ENCODE data around the gene MED13L. TPM values are rescaled to one million over a fixed set of nuclear protein-coding genes. Genes with fewer than 3 reads are reported as not detected.

The MED13L gene
- total and polyA plus RNA-seq, 2 donors (not counting 3 experiments of a cell fraction or from before 2014, with no cell fraction given), result 27.4 to 93.6 TPM

GRCh38 chr12:116157845-116158267 lies 119.6 kb downstream of the MED13L start:
- peak; percentile 61 for DNase-seq (ENCODE audit: low read depth, low spot score)
- Histone ChIP-seq H3K4me2 (ENCODE audit: insufficient read depth, low read length) (no peak overlapping the region), H2AFZ (ENCODE audit: low read depth, low read length) (no peak overlapping the region), H3K9me3 (replicated peaks; ENCODE audit: control insufficient read depth, insufficient read depth, low read length) (no peaks in the 10 kb centered on the region), H3K9me1 (replicated peaks; ENCODE audit: control insufficient read depth, extremely low read depth, insufficient read depth, low read length) (peaks cover 3% of the 10 kb centered on the region), H3K27me3 (ENCODE audit: control insufficient read depth in 2 of 2, insufficient read depth in 2 of 2, low read length in 2 of 2) (no peaks in the 10 kb centered on the region), H4K20me1 (replicated peaks; ENCODE audit: control insufficient read depth, extremely low read depth, insufficient read depth, low read length) (peaks cover 38% of the 10 kb centered on the region), H3K4me3 (replicated peaks in 1 of 3; ENCODE audit: insufficient read depth in 1 of 3, low read depth in 1 of 3, low read length in 3 of 3) (no peak overlapping the region), H3K36me3 (ENCODE audit: control insufficient read depth in 2 of 2, extremely low read depth in 1 of 2, insufficient read depth in 2 of 2, low read length in 2 of 2) (no peaks in the 10 kb centered on the region), H3K79me2 (ENCODE audit: control insufficient read depth, insufficient read depth, low read length) (peaks cover 73% of the 10 kb centered on the region), H3K4me1 (ENCODE audit: control insufficient read depth, extremely low read depth, insufficient read depth, low read length) (peaks cover 5% of the 10 kb centered on the region), H3K27ac (ENCODE audit: insufficient read depth, low read depth, low read length) (no peak overlapping the region), H3K9ac (replicated peaks; ENCODE audit: extremely low read depth, insufficient read depth, low read length) (no peak overlapping the region)
- intact Hi-C loops (cut with micrococcal nuclease) (no loop called here), dilution Hi-C loops (cut with MboI; ENCODE audit: extremely low pct_ligation_motif_present, low sequenced_read_pairs) (no loop called here)
- FAIRE-seq, result no peak
- POLR2A ChIA-PET, result no interaction called here
- TF ChIP-seq GATA2 (IDR thresholded peaks at IDR 0.05; ENCODE audit: insufficient read depth, insufficient read length, low read depth, low read length) (no peak), POLR2AphosphoS5 (IDR thresholded peaks at IDR 0.05; ENCODE audit: insufficient read depth, low read depth, low read length) (no peak), POLR2A (IDR thresholded peaks at IDR 0.05; ENCODE audit: low read depth, low read length) (no peak), JUN (IDR thresholded peaks at IDR 0.05; ENCODE audit: borderline replicate concordance, insufficient read depth, insufficient read length, low read depth) (no peak), FOS (IDR thresholded peaks at IDR 0.05; ENCODE audit: borderline replicate concordance, insufficient read depth, low read length) (no peak), EZH2 (IDR thresholded peaks at IDR 0.05; ENCODE audit: borderline replicate concordance, low read depth, low read length, severe bottlenecking) (no peak), MYC (IDR thresholded peaks at IDR 0.05; ENCODE audit: low read depth, low read length) (no peak), MAX (IDR thresholded peaks at IDR 0.05; ENCODE audit: insufficient read depth, insufficient read length) (no peak), CTCF (IDR thresholded peaks at IDR 0.05; ENCODE audit: extremely low read depth in 1 of 2, insufficient read depth in 1 of 2, low read depth in 1 of 2, low read length in 2 of 2) (no peak)
- BruUV-seq (replicated peaks), result no TSS peak
- CTCF ChIA-PET, result no interaction called here
